ENCODE measurements around the gene SDK1. TPM values are rescaled to one million over a fixed set of nuclear protein-coding genes. Genes with fewer than 3 reads are reported as not detected.

The SDK1 gene
- total and polyA plus RNA-seq, 4 donors = 0.12 to 0.47 (median 0.36) TPM

- H3K9me3 ChIP-seq (ENCODE audit: control insufficient read depth in 4 of 4, low read length in 3 of 4) = no peaks in the 10 kb centered on the region
- no peaks in the 10 kb centered on the region for H3K4me1 ChIP-seq (ENCODE audit: control insufficient read depth in 4 of 4, insufficient read depth in 4 of 4, low read length in 3 of 4)
- WGBS = 85% methylated on average over 3 of the region's 3 CpGs
- H3K36me3 ChIP-seq (ENCODE audit: control insufficient read depth in 4 of 4, insufficient read depth in 3 of 4, low read depth in 1 of 4, low read length in 3 of 4) = no peaks in the 10 kb centered on the region
- TF ChIP-seq REST (IDR thresholded peaks at IDR 0.05) (no peak), FOXA1 (IDR thresholded peaks at IDR 0.05) (no peak), NR2F2 (IDR thresholded peaks at IDR 0.05) (no peak), ZBTB33 (IDR thresholded peaks at IDR 0.05) (no peak), GABPA (IDR thresholded peaks at IDR 0.05 in 1 of 2, conservative IDR thresholded peaks at IDR 0.05 in 1 of 2) (no peak), MAX (IDR thresholded peaks at IDR 0.05) (no peak), JUND (IDR thresholded peaks at IDR 0.05) (no peak)
- TF ChIP-seq, protein P1, sequence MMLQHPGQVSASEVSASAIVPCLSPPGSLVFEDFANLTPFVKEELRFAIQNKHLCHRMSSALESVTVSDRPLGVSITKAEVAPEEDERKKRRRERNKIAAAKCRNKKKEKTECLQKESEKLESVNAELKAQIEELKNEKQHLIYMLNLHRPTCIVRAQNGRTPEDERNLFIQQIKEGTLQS (IDR thresholded peaks at IDR 0.05) = no peak
- no peak overlapping the region for H3K27ac ChIP-seq (ENCODE audit: low read depth in 1 of 2, low read length in 2 of 2)
- DNase-seq (ENCODE audit: low spot score) = no peak
- peaks cover 0 to 4% (median 0%) of the 10 kb centered on the region in 4 donors for H3K27me3 ChIP-seq (ENCODE audit: control insufficient read depth in 4 of 4, insufficient read depth in 4 of 4, low read length in 3 of 4)
- no peak overlapping the region for H3K9ac ChIP-seq (ENCODE audit: low read depth in 1 of 2, low read length in 2 of 2)
- H3K4me3 ChIP-seq (ENCODE audit: low read depth in 1 of 3, low read length in 3 of 3) = no peak overlapping the region
Observed at GRCh38 chr7:3280445-3280844, 20.6 kb upstream of the SDK1 start.

DNA sequence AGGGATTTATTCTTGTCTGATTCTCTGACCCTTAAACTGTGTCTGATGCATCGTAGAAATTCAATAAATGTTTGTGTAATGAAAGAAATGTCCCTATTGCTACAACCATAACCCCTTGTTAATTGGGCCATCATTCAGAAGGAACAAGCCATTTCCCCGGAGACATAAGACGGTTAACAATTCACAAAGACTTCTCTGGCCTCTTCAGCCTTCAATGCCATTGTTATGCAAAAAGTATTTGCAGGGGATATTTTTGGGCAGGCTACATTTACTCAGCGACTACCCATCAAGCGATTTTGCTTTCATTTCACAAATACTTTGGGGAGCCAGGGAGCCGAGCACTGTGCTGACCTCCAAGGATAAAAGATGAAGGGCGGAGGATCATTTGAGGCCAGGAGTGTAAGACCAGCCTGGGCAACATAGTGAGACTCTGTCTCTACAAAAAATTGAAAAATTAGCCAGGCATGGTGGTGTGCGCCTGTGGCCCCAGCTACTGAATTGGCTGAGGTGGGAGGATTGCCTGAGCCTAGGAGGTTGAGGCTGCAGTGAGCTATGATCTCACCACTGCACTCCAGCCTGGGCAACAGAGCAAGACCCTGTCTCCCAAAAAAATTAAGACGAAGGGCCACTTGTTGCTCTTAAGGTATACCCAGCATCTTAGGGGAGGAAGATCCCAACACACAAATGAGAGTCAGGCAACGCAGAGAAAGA is 20.0 kb upstream of the SDK1 start:
- H3K27me3 ChIP-seq (ENCODE audit: control insufficient read depth in 4 of 4, insufficient read depth in 4 of 4, low read length in 3 of 4) = peaks cover 0 to 4% (median 0%) of the 10 kb centered on the region in 4 donors

More for the DNA sequence above, 20.0 kb upstream of the SDK1 start:
- H3K9ac ChIP-seq (ENCODE audit: low read depth in 1 of 2, low read length in 2 of 2) = no peak overlapping the region
- H3K36me3 ChIP-seq (ENCODE audit: control insufficient read depth in 4 of 4, insufficient read depth in 3 of 4, low read depth in 1 of 4, low read length in 3 of 4) = no peaks in the 10 kb centered on the region
- WGBS = 84% methylated on average over 10 of the region's 10 CpGs
- no peak overlapping the region for H3K4me3 ChIP-seq (ENCODE audit: low read depth in 1 of 3, low read length in 3 of 3)
- no peak for DNase-seq (ENCODE audit: low spot score)
- no peak for TF ChIP-seq FOXA2 (IDR thresholded peaks at IDR 0.05)
- TF ChIP-seq CTCF (IDR thresholded peaks at IDR 0.05; ENCODE audit: low read depth, low read length, missing input control) = no peak
- no peak for TF ChIP-seq FOXA1 (IDR thresholded peaks at IDR 0.05)
- no peak for TF ChIP-seq NR2F2 (IDR thresholded peaks at IDR 0.05)
- TF ChIP-seq EGR1 (IDR thresholded peaks at IDR 0.05; ENCODE audit: low read depth in 2 of 2) = no peak
- TF ChIP-seq, protein P1 (IDR thresholded peaks at IDR 0.05) = no peak
- TF ChIP-seq RAD21 (IDR thresholded peaks at IDR 0.05) = no peak
- no peak for TF ChIP-seq REST (IDR thresholded peaks at IDR 0.05)
- TF ChIP-seq YY1 (IDR thresholded peaks at IDR 0.05) = no peak
- no peak for TF ChIP-seq HNF4A (conservative IDR thresholded peaks at IDR 0.05)
- TF ChIP-seq ZBTB33 (IDR thresholded peaks at IDR 0.05) = no peak
- no peak for TF ChIP-seq TAF1 (conservative IDR thresholded peaks at IDR 0.05)
- no peak for TF ChIP-seq JUND (IDR thresholded peaks at IDR 0.05)
- H3K9me3 ChIP-seq (ENCODE audit: control insufficient read depth in 4 of 4, low read length in 3 of 4) = no peaks in the 10 kb centered on the region
- no peak overlapping the region for H3K27ac ChIP-seq (ENCODE audit: low read depth in 1 of 2, low read length in 2 of 2)
- H3K4me1 ChIP-seq (ENCODE audit: control insufficient read depth in 4 of 4, insufficient read depth in 4 of 4, low read length in 3 of 4) = no peaks in the 10 kb centered on the region

All from liver (tissue), 9 donors.